Thyroid gland (tissue), 4 donors: ENCODE data around the gene SMIM35. TPM values are rescaled to one million over a fixed set of nuclear protein-coding genes. Genes with fewer than 3 reads are reported as not detected.

Experiments used
- DNase-seq, 2 donors: peaks; one replicate each; pipeline ENCODE4 v3.0.0-alpha.2; 2019
- H3K27ac ChIP-seq, 3 donors: fragments of 200-600 bp; sonication (generic); 1 replicate in 2 of 3; 2 replicates in 1 of 3; pipeline ENCODE4 v1.5.1; 2016 to 2019; ENCODE audit warnings: mild to moderate bottlenecking in 1 of 3, moderate library complexity in 1 of 3
- H3K27me3 ChIP-seq: fragments of 200-600 bp; sonication (generic); one replicate; pipeline ENCODE4 v1.5.1; 2019
- H3K36me3 ChIP-seq, 2 donors: fragments of 200-600 bp; sonication (generic); one replicate each; pipeline ENCODE4 v1.5.1; 2016 to 2019
- H3K4me1 ChIP-seq, 2 donors: fragments of 200-600 bp; sonication (generic); one replicate each; pipeline ENCODE4 v1.5.1; 2017 to 2019
- H3K4me3 ChIP-seq, 3 donors: fragments of 200-600 bp; sonication (generic); replicated peaks in 1 of 3; 1 replicate in 2 of 3; 2 replicates in 1 of 3; pipeline ENCODE4 v1.5.1; 2016; ENCODE audit warnings: mild to moderate bottlenecking in 1 of 3
- H3K9me3 ChIP-seq: fragments of 200-600 bp; sonication (generic); one replicate; pipeline ENCODE4 v1.5.1; 2017
- POLR2A ChIP-seq, 2 donors: fragments of 450-650 bp; IDR thresholded peaks; one replicate each; pipeline ENCODE4 v1.6.1; 2017; ENCODE audit warnings: antibody characterized with exemption in 2 of 2, mild to moderate bottlenecking in 2 of 2, moderate library complexity in 1 of 2
- WGBS, 2 donors: methylation state at CpG; one replicate each; pipeline ENCODE4 v1.1.5; 2017; 5-methylcytosine and 5-hydroxymethylcytosine counted together
- intact Hi-C: fragments of 100-400 bp; cut with DNase I; formaldehyde crosslinking; loops from one replicate; pipeline ENCODE4 v1.15.1; 2023
- total RNA-seq, 4 donors: library from RNA; depleted of rRNA; stranded (reverse); fragments of >200 nt; gene quantifications; one replicate each; pipeline ENCODE4 v1.2.3, GENCODE V29; 2016
- TF ChIP-seq, protein P1 (sequence below), 6 experiments: fragments of 200-600 bp in 3 of 6; fragments of 450-650 bp in 3 of 6; sonication (generic) in 3 of 6; IDR thresholded peaks; one replicate each; pipeline ENCODE4 v1.5.1; 2016 to 2019; ENCODE audit warnings: antibody characterized with exemption in 6 of 6, mild to moderate bottlenecking in 2 of 6, inconsistent platforms in 1 of 6, moderate library complexity in 1 of 6

SMIM35 gene
- total RNA-seq, 4 donors from 2014 or later: not detected

DNA sequence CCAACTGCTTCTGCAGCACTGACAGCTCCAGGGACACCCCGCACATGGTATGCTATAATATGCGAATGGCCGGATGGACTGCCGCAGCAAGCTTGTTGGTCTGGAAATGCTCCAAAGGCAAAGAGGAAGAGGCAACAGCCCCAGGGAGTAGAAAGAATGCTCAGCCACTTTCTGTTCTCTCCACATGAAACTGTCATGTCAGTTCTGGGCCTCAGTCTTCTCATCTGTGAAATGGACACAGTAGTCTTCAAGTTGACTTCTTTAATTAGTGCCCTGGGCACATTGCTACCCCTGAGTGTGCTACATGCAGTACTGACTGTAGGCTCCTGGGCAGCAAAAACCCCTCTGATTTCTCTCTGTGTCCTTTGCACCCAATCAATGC lies 80.6 kb downstream of the SMIM35 start:
- no peak for DNase-seq
- H3K27ac ChIP-seq: no peak overlapping the region
- no peaks in the 10 kb centered on the region for H3K9me3 ChIP-seq
- H3K36me3 ChIP-seq: no peaks in the 10 kb centered on the region
- H3K27me3 ChIP-seq: no peaks in the 10 kb centered on the region
- 73 to 94% methylated on average over 4 of the region's 4 CpGs for WGBS, 2 donors
- TF ChIP-seq, protein P1, sequence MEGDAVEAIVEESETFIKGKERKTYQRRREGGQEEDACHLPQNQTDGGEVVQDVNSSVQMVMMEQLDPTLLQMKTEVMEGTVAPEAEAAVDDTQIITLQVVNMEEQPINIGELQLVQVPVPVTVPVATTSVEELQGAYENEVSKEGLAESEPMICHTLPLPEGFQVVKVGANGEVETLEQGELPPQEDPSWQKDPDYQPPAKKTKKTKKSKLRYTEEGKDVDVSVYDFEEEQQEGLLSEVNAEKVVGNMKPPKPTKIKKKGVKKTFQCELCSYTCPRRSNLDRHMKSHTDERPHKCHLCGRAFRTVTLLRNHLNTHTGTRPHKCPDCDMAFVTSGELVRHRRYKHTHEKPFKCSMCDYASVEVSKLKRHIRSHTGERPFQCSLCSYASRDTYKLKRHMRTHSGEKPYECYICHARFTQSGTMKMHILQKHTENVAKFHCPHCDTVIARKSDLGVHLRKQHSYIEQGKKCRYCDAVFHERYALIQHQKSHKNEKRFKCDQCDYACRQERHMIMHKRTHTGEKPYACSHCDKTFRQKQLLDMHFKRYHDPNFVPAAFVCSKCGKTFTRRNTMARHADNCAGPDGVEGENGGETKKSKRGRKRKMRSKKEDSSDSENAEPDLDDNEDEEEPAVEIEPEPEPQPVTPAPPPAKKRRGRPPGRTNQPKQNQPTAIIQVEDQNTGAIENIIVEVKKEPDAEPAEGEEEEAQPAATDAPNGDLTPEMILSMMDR (IDR thresholded peaks at IDR 0.05): no peak
- TF ChIP-seq POLR2A (IDR thresholded peaks at IDR 0.05): no peak
- no peak overlapping the region for H3K4me3 ChIP-seq
- no peaks in the 10 kb centered on the region for H3K4me1 ChIP-seq
- intact Hi-C loops: no loop called here

DNA sequence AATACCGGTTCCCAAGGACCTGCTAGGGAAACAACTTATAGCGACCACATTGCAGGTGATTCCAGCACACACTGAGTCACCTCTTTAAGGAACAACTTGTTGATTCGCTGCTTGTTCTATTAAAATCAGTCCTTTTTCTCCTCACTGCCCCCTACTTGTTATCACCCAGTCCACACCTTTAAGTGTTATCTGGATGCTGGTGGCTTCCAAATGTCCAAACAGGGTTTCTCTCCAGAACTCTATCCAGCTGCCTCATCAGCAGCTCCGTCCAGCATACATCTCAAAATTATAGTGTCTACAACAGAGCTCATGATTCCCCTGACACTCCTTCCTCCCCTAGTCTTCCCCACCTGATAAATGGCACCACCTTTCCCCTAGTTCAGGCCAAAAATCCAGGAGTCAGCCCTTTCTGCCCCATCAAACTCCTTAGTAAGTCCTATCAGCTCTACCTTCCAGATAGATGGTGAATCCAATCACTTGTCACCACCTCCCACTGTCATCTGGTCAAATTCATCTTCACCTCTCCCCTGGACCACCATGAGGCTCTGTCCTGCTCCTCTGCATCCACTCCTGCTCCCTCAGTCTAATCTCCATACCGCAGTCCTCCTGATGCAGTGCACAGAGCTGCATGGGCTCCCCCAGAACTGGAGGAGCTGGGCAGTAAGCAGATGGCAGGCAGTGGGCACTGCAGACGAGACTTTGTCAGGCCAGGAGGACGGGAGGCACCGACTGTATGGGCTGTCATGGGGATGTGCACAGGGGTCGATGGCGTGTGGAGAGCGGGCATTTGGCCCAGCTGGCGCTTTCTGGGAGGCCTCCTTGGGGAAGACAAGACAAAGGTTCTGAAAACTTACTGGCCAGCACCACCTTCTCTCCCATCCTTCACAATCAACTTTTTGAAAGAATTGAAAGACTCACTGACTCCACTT lies 81.3 kb downstream of the SMIM35 start:
- Histone ChIP-seq H3K9me3 (no peaks in the 10 kb centered on the region), H3K4me1 (no peaks in the 10 kb centered on the region), H3K27me3 (no peaks in the 10 kb centered on the region), H3K36me3 (no peaks in the 10 kb centered on the region), H3K27ac (no peak overlapping the region), H3K4me3 (no peak overlapping the region)
- intact Hi-C loops: no loop called here
- WGBS, 2 donors: 85 to 90% methylated on average over 12 of the region's 12 CpGs
- TF ChIP-seq, protein P1 (IDR thresholded peaks at IDR 0.05): no peak
- TF ChIP-seq POLR2A (IDR thresholded peaks at IDR 0.05): no peak
- no peak for DNase-seq

DNA sequence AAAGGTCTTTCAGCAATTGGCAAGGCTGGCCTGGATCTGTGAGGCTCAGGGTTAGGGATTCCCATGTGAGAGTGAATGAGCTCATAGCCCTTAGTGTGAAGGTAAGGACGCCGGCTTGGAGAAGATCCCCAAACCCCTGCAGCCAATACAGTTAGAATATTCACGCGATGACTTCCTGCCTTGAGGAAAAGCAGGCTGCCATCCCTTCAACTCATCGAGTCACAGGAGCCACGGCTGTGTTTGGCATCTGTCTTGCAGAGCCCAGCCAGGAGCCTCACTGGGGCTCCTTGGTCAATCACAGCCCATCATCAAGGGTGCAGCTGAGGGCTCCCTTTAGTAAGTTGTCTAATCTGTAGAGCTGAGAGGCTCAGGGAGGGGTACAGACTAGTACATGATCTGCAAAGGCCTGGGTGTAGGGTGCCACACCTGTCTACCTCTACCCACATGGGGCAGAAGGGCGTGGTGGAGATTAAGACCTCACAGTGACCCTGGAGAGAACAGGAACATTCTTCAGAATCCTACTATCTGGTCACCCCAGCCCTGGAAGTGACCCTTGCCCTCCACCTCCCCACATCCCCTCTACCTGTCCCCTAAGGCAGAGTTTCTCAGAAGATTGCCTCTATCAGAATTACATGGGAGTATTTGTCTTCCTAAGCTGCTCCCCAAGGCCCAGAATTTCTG lies 82.1 kb downstream of the SMIM35 start:
- H3K9me3 ChIP-seq: no peaks in the 10 kb centered on the region
- no peak overlapping the region for H3K27ac ChIP-seq
- no peaks in the 10 kb centered on the region for H3K4me1 ChIP-seq
- H3K36me3 ChIP-seq: no peaks in the 10 kb centered on the region
- no peaks in the 10 kb centered on the region for H3K27me3 ChIP-seq
- 89 to 95% methylated on average over 7 of the region's 7 CpGs for WGBS, 2 donors
- DNase-seq: no peak
- intact Hi-C loops: no loop called here
- no peak for TF ChIP-seq POLR2A (IDR thresholded peaks at IDR 0.05)
- TF ChIP-seq, protein P1 (IDR thresholded peaks at IDR 0.05): no peak
- H3K4me3 ChIP-seq: no peak overlapping the region

DNA sequence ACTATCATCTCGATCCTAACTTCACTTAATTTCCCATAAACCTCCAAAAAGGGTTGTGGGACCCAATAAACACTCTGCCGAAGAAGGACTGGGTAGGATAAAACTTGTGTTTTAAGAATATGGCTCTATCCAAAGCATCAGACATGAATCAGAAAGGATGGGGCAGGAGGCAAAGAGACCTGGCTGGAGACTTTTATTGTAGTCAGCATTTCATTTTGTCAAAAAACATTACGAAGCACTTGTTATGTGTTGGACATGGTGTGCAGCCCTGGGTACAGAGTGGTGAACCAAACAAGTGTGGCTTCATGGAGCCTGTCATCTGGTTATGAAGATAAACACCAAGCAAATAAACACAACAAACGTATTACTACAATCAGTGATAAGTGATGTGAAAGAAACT lies 83.3 kb downstream of the SMIM35 start:
- Histone ChIP-seq H3K4me3 (no peak overlapping the region), H3K36me3 (no peaks in the 10 kb centered on the region), H3K4me1 (no peaks in the 10 kb centered on the region), H3K9me3 (no peaks in the 10 kb centered on the region), H3K27me3 (no peaks in the 10 kb centered on the region), H3K27ac (no peak overlapping the region)
- TF ChIP-seq, protein P1 (IDR thresholded peaks at IDR 0.05): no peak
- no peak for TF ChIP-seq POLR2A (IDR thresholded peaks at IDR 0.05)
- 80 to 94% methylated on average over 4 of the region's 4 CpGs for WGBS, 2 donors
- intact Hi-C loops: no loop called here
- no peak for DNase-seq
